Measurements from ENCODE around the gene DBH.

Gene DBH

GRCh38 chr9:133603135-133603927, 32.8 kb upstream of the DBH start:
- ATAC-seq: no peak
- TF ChIP-seq ARNTL (CRISPR knock-in tag; IDR thresholded peaks at IDR 0.05; ENCODE audit: borderline replicate concordance, low read depth) (no peak), SNAI2 (CRISPR knock-in tag; IDR thresholded peaks at IDR 0.05) (no peak), ZFP30 (CRISPR knock-in tag; IDR thresholded peaks at IDR 0.05) (no peak), TOX (CRISPR knock-in tag; IDR thresholded peaks at IDR 0.05; ENCODE audit: borderline replicate concordance) (no peak), CSDC2 (CRISPR knock-in tag; IDR thresholded peaks at IDR 0.05) (no peak), ZNF70 (CRISPR knock-in tag; IDR thresholded peaks at IDR 0.05) (no peak), GLIS3 (CRISPR knock-in tag; IDR thresholded peaks at IDR 0.05) (no peak), CREB5 (CRISPR knock-in tag; IDR thresholded peaks at IDR 0.05; ENCODE audit: low read depth) (no peak), OSR1 (CRISPR knock-in tag; IDR thresholded peaks at IDR 0.05) (no peak), ZC3H10 (CRISPR knock-in tag; IDR thresholded peaks at IDR 0.05) (no peak), RARB (CRISPR knock-in tag; IDR thresholded peaks at IDR 0.05) (no peak), PATZ1 (CRISPR knock-in tag; IDR thresholded peaks at IDR 0.05; ENCODE audit: borderline replicate concordance) (no peak), ZNF565 (CRISPR knock-in tag; conservative IDR thresholded peaks at IDR 0.05; ENCODE audit: low read depth) (no peak), ZFP3 (CRISPR knock-in tag; IDR thresholded peaks at IDR 0.05) (no peak)

GRCh38 chr9:133604214-133604613, 31.9 kb upstream of the DBH start:
- TF ChIP-seq CSRNP3 (CRISPR knock-in tag; IDR thresholded peaks at IDR 0.05) (no peak), TOX (CRISPR knock-in tag; IDR thresholded peaks at IDR 0.05; ENCODE audit: borderline replicate concordance) (no peak), TCF4 (CRISPR knock-in tag; IDR thresholded peaks at IDR 0.05; ENCODE audit: borderline replicate concordance) (no peak), SNAI2 (CRISPR knock-in tag; IDR thresholded peaks at IDR 0.05) (no peak), ZNF565 (CRISPR knock-in tag; conservative IDR thresholded peaks at IDR 0.05; ENCODE audit: low read depth) (no peak), PPARA (CRISPR knock-in tag; IDR thresholded peaks at IDR 0.05; ENCODE audit: borderline replicate concordance) (no peak), ZC3H10 (CRISPR knock-in tag; IDR thresholded peaks at IDR 0.05) (no peak), RARB (CRISPR knock-in tag; IDR thresholded peaks at IDR 0.05) (no peak), ZFP30 (CRISPR knock-in tag; IDR thresholded peaks at IDR 0.05) (no peak), CREB5 (CRISPR knock-in tag; IDR thresholded peaks at IDR 0.05; ENCODE audit: low read depth) (no peak), ISL1 (CRISPR knock-in tag; IDR thresholded peaks at IDR 0.05) (no peak)
- no peak for ATAC-seq

GRCh38 chr9:133604856-133605255, 31.3 kb upstream of the DBH start:
- ATAC-seq: no peak
- TF ChIP-seq RARB (CRISPR knock-in tag; IDR thresholded peaks at IDR 0.05): no peak
- TF ChIP-seq TSHZ2 (CRISPR knock-in tag; IDR thresholded peaks at IDR 0.05): no peak
- no peak for TF ChIP-seq ARNTL (CRISPR knock-in tag; IDR thresholded peaks at IDR 0.05; ENCODE audit: borderline replicate concordance, low read depth)
- TF ChIP-seq CSRNP3 (CRISPR knock-in tag; IDR thresholded peaks at IDR 0.05): no peak
- no peak for TF ChIP-seq CSDC2 (CRISPR knock-in tag; IDR thresholded peaks at IDR 0.05)
- no peak for TF ChIP-seq TOX (CRISPR knock-in tag; IDR thresholded peaks at IDR 0.05; ENCODE audit: borderline replicate concordance)
- TF ChIP-seq ESRRG (CRISPR knock-in tag; IDR thresholded peaks at IDR 0.05): no peak
- TF ChIP-seq PATZ1 (CRISPR knock-in tag; IDR thresholded peaks at IDR 0.05; ENCODE audit: borderline replicate concordance): no peak
- no peak for TF ChIP-seq ZC3H10 (CRISPR knock-in tag; IDR thresholded peaks at IDR 0.05)
- no peak for TF ChIP-seq ZNF70 (CRISPR knock-in tag; IDR thresholded peaks at IDR 0.05)
- no peak for TF ChIP-seq ZFP30 (CRISPR knock-in tag; IDR thresholded peaks at IDR 0.05)
- no peak for TF ChIP-seq CREB5 (CRISPR knock-in tag; IDR thresholded peaks at IDR 0.05; ENCODE audit: low read depth)
- no peak for TF ChIP-seq ZNF8 (CRISPR knock-in tag; IDR thresholded peaks at IDR 0.05)

Data from SK-N-SH treated with all-trans-retinoic acid at 6 μM for 48 hours (cell line).